ENCODE data around the gene SOX30.
A peak's percentile ranks its signal among the peaks of the same experiment; 100 is the strongest.

Gene SOX30

DNA sequence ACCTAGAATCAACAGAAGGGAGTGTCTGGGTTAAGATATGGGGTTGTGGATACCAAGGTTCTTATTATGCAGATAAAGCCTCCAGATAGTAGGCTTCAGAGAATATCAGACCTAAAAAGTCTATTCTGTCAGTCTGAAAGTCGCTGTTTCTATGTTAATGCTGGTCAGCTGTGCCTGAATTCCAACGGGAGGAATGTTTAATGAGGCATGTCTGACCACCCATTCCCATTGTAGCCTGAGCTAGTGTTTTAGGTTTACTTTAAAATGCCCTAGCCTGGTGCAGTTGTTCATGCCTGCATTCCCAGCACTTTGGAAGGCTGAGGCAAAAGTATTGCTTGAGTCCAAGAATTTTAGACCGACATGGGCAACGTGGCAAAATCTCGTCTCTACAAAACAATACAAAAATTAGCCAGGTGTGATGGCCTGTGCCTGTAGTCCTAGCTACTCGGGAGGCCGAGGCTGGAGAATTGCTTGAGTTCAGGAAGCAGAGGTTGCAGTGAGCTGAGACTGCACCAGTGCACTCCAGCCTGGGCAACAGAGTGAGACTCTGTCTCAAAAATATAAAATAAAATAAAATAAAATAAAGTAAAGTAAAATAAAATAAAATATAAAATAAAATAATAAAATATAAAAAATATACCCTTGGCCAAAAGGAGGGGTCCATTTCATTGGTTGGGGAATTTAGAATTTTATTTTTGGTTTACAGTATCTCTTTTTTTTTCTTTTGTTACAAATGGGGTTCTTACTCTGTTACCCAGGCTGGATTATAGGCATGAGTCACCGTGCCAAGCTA, 7.8 kb upstream of the SOX30 start:
- DNase-seq (ENCODE audit: low read depth): no peak

- no peak for DNase-seq (ENCODE audit: low read depth)
Observed at GRCh38 chr5:157658893-157659292, 6.7 kb upstream of the SOX30 start.

- DNase-seq (ENCODE audit: low read depth): no peak
Observed at GRCh38 chr5:157657516-157657915, 5.3 kb upstream of the SOX30 start.

DNA sequence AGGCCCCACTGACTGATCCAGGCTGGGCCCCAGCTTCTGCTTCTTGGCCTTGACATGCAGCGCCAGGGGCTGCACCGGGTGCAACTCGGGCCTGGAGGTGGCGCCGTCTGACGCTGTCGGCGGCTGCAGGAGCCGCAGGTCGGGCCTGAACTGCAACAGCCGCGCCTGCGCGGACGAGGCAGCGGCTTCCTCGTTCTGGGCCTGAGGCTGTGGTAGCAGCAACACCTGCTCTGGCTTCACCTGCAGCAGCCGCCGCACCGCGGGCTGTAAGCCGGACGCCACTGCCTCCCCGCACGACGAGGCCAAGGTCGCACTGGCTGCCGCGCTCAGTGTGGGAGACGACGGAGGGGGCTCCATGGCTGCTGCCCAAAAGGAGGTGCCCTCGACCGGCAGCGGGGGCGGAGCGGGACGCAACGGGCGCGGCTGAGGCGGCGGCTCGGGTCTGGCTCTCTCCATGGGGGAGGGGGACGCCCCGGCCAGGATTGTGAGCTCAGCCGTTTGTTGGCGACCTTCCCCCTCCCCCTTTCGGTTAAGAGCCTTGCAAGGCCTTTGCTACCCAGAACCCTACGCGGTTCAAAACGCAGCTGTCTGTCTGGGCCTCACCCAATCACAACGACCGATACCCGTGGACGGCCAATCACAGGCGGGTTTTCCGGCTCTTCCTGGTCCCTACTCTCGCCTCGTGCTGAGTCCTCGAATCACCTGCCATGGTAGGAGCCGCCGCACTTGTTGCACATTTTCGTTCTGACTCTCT, 438 bp downstream of the SOX30 start:
- peak; percentile 40 for DNase-seq (ENCODE audit: low read depth)

DNA sequence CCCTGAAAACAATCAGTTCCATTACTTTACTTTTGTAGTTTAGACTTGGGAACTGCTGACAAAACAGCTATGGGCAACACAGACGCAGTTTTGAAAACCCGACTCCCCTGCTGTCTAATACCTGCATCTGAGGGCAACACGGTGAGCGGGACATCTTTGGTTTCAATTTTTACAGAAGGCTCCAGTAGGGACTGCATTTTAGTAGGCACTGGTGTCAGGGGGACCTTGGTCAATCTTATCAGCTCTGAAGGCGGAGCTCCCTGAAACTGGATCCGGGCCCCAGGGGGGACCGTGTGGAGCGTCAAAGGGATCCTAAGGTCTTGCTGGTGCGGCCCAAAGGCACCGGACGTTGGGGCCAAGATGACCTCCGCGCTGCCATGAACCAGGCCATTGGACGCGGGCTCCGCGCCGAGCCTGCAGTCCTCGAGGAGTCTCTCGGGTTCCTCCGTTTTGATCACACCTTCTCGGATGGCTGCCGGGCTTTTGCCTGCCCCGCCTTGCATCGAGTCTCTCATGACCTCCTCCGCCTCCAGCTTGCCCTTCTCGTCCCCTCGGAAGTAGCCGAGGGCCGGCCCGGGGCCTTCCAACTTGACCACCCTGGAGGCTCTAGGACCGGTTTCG, 1.1 kb downstream of the SOX30 start:
- no peak for DNase-seq (ENCODE audit: low read depth)

DNA sequence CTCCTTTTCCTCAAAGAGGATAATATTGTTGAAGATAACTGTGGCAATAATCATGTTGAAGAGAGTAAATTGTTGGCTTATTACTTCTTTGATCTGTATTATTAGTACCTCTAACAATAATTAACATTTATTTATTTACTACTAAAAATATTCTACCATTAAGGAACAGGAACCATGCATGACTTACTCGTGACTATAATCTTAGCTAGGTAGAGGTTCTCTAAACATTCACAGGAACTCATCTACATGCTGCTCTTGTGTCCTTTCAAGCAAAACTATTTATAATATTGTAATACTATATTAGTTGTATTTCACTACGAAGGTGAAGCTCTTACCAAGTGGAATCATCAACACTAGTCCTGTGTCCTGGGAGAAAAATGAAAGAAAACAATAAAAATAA, 3.1 kb downstream of the SOX30 start:
- DNase-seq (ENCODE audit: low read depth): no peak

- DNase-seq (ENCODE audit: low read depth): no peak
Observed at GRCh38 chr5:157648275-157648990, 3.8 kb downstream of the SOX30 start.

- no peak for DNase-seq (ENCODE audit: low read depth)
Observed at GRCh38 chr5:157640406-157641066, 11.7 kb downstream of the SOX30 start.

GRCh38 chr5:157630341-157630740, 21.9 kb downstream of the SOX30 start:
- no peak for DNase-seq (ENCODE audit: low read depth)

GRCh38 chr5:157626831-157627230, 25.4 kb downstream of the SOX30 start:
- DNase-seq (ENCODE audit: low read depth): no peak

DNA sequence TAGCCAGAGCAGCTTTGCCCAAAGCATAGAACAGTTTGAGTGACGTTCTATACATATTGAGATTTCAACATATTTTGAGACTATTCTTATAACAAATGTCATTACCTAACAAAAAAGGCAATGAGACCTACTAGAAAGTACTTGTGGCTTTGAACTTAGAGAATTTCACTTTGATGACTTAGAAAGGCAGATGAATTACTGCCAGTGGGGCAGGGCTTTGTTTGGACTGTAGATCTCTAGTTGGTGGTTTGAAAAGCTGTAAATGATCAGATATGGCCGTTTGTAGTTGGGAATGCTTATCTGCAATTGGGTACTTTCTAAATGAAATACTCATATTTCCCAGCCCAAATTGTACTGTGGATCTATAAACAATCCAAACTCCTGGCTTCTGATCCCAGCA, 28.1 kb downstream of the SOX30 start:
- no peak for DNase-seq (ENCODE audit: low read depth)

- no peak for DNase-seq (ENCODE audit: low read depth)
Observed at GRCh38 chr5:157620776-157621175, 31.5 kb downstream of the SOX30 start.

GRCh38 chr5:157618191-157618765, 34.0 kb downstream of the SOX30 start:
- no peak for DNase-seq (ENCODE audit: low read depth)

DNA sequence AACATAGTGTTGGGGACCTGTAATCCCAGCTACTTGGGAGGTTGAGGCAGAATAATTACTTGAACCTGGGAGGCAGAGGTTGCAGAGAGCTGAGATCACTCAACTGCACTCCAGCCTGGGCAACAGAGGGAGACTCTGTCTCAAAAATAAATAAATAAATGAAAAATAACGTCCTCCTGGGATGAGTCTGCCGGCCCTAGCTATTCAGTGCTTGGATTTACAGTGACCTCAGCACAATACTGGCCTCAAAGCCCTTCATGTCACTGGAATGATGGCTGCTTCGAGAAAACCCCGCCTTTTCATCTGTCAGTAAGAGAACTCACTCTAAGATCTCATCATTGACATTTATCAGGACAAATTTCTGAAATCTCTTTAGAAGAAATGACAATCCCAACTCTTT, 35.5 kb downstream of the SOX30 start:
- DNase-seq (ENCODE audit: low read depth): no peak

DNA sequence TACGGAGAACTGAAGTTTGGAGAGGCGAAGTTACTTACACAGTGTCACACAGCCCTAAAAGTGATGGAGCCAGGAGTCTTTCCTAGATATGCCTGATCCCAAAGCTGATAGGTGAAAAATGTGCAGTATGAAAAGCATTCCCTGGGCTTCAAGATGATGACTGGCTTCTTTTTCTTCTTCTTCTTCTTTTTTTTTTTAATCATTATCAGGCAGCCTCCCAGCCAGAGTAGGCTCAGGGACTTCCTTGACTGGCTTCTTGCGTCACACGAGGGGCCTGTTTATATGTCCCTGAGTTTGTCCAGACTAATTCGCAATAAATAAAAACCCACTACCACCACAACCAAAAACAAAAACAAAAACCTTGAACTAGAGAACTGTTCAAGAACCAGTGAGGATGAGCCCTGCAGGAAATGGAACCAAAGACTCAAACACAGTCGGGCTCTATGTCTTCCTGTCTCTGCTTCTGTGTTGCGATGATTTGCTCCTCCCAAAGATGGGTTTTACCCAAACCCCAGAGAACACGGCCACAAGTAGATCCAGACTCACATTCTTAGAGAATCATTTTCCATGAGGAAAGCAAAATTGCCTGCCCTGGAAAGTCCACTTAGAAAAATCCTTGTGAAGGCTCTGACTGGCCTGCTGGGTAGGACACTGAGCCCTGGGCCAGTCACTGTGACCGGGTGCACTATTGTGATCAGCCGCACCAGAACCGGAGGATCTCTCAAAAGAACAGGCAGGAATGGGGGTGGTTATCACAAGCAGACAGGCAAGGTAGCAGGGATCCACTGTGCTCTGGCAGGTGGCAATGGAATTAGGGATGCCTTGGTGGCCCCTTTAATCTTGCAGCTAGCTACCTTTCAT, 38.6 kb downstream of the SOX30 start:
- DNase-seq (ENCODE audit: low read depth): no peak

DNA sequence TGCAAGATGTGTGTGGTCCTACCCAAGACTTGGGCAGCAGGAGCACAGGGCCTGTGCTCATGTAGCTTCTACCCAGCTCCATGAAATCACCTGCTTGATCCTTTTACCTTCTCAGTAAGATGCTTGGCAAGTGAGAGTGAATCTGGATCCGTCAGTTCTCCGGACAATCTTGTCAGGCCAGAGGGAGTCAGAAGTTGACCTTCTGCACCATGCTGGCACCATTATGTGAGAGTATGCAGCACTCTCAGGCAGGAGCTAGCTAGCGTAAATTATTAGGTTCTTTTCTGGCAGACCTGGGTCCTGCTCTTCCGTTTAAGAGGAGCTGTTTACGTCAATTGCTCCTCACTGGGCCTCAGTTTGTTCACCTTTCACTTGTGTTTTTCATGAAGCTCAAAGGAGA, 39.7 kb downstream of the SOX30 start:
- DNase-seq (ENCODE audit: low read depth): no peak

- DNase-seq (ENCODE audit: low read depth): no peak
Observed at GRCh38 chr5:157611571-157612476, 40.4 kb downstream of the SOX30 start.

- no peak for DNase-seq (ENCODE audit: low read depth)
Observed at GRCh38 chr5:157610990-157611389, 41.2 kb downstream of the SOX30 start.

GRCh38 chr5:157608972-157609565, 43.2 kb downstream of the SOX30 start:
- no peak for DNase-seq (ENCODE audit: low read depth)
